Activated CD4-positive, alpha-beta T cell treated with anti-CD3 and anti-CD28 coated beads, Interleukin-2, Interleukin-6, amounts not matched to agents 100 ng/mL and 50 ng/mL, durations not matched to agents 16 hours and 8 hours (primary cell): ENCODE results near the gene SSTR5.

Experiments
- DNase-seq: peaks from one replicate; pipeline ENCODE4 v3.0.0-alpha.2; 2020

Gene SSTR5

GRCh38 chr16:1127101-1127500 lies 54.6 kb downstream of the SSTR5 start:
- DNase-seq = no peak

- no peak for DNase-seq
These were observed 55.6 kb downstream of the SSTR5 start for GRCh38 chr16:1127971-1128715.

GRCh38 chr16:1129106-1129960 lies 56.8 kb downstream of the SSTR5 start:
- DNase-seq = no peak

- no peak for DNase-seq
These were observed 57.8 kb downstream of the SSTR5 start for GRCh38 chr16:1130382-1130781.
